ENCODE results near the gene SLC24A5.
A peak's percentile ranks its signal among the peaks of the same experiment; 100 is the strongest.

SLC24A5 gene

GRCh38 chr15:48112242-48112641 lies 8.5 kb upstream of the SLC24A5 start:
- DNase-seq (ENCODE audit: low spot score) = no peak

GRCh38 chr15:48119277-48119676 lies 1.5 kb upstream of the SLC24A5 start:
- no peak for DNase-seq (ENCODE audit: low spot score)

- DNase-seq (ENCODE audit: low spot score) = no peak
These were observed 1.1 kb downstream of the SLC24A5 start for GRCh38 chr15:48121849-48122248.

GRCh38 chr15:48126667-48127355 lies 6.0 kb downstream of the SLC24A5 start:
- DNase-seq (ENCODE audit: low spot score) = no peak

- DNase-seq (ENCODE audit: low spot score) = no peak
These were observed 10.5 kb downstream of the SLC24A5 start for GRCh38 chr15:48131324-48131723.

- no peak for DNase-seq (ENCODE audit: low spot score)
These were observed 12.1 kb downstream of the SLC24A5 start for GRCh38 chr15:48132874-48133273.

GRCh38 chr15:48143856-48144255 lies 23.1 kb downstream of the SLC24A5 start:
- DNase-seq (ENCODE audit: low spot score) = no peak

- DNase-seq (ENCODE audit: low spot score) = no peak
These were observed 24.1 kb downstream of the SLC24A5 start for GRCh38 chr15:48144889-48145288.

GRCh38 chr15:48145923-48146322 lies 25.1 kb downstream of the SLC24A5 start:
- DNase-seq (ENCODE audit: low spot score) = no peak

GRCh38 chr15:48147358-48147757 lies 26.6 kb downstream of the SLC24A5 start:
- DNase-seq (ENCODE audit: low spot score) = no peak

GRCh38 chr15:48149858-48150257 lies 29.1 kb downstream of the SLC24A5 start:
- no peak for DNase-seq (ENCODE audit: low spot score)

- no peak for DNase-seq (ENCODE audit: low spot score)
These were observed 32.7 kb downstream of the SLC24A5 start for GRCh38 chr15:48153526-48153925.

GRCh38 chr15:48168616-48169015 lies 47.8 kb downstream of the SLC24A5 start:
- no peak for DNase-seq (ENCODE audit: low spot score)

GRCh38 chr15:48170981-48171380 lies 50.2 kb downstream of the SLC24A5 start:
- DNase-seq (ENCODE audit: low spot score) = no peak

- no peak for DNase-seq (ENCODE audit: low spot score)
These were observed 54.3 kb downstream of the SLC24A5 start for GRCh38 chr15:48175126-48175525.

GRCh38 chr15:48176112-48176511 lies 55.3 kb downstream of the SLC24A5 start:
- no peak for DNase-seq (ENCODE audit: low spot score)

GRCh38 chr15:48176957-48177356 lies 56.2 kb downstream of the SLC24A5 start:
- no peak for DNase-seq (ENCODE audit: low spot score)

- peak; percentile 8 for DNase-seq (ENCODE audit: low spot score)
These were observed 56.6 kb downstream of the SLC24A5 start for GRCh38 chr15:48177383-48177765.

- DNase-seq (ENCODE audit: low spot score) = peak; percentile 56
These were observed 57.2 kb downstream of the SLC24A5 start, which contains the start of gene MYEF2 for GRCh38 chr15:48177766-48178647. MYEF2 (minus strand) TSS chr15:48178295; CDS start chr15:48178237, 58 bp downstream.

- no peak for DNase-seq (ENCODE audit: low spot score)
These were observed 57.8 kb downstream of the SLC24A5 start for GRCh38 chr15:48178648-48178931.

- DNase-seq (ENCODE audit: low spot score) = no peak
These were observed 62.0 kb downstream of the SLC24A5 start for GRCh38 chr15:48182749-48183148.

- no peak for DNase-seq (ENCODE audit: low spot score)
These were observed 64.7 kb downstream of the SLC24A5 start for GRCh38 chr15:48185529-48185928.

GRCh38 chr15:48186271-48186670 lies 65.5 kb downstream of the SLC24A5 start:
- no peak for DNase-seq (ENCODE audit: low spot score)
